IMR-90 (cell line): ENCODE results near the gene SSR1.

ENCODE experiments used
- CEBPB ChIP-seq: IDR thresholded peaks from 2 replicates; pipeline ENCODE4 v1.6.1; 2012; ENCODE audit warnings: low read depth, low read length, improper control_type of control experiment
- MAFK ChIP-seq: IDR thresholded peaks from 2 replicates; pipeline ENCODE4 v1.6.1; 2012; ENCODE audit warnings: low read depth, low read length, improper control_type of control experiment
- MAZ ChIP-seq: IDR thresholded peaks from 2 replicates; pipeline ENCODE4 v1.6.1; 2012; ENCODE audit warnings: low read depth, mild to moderate bottlenecking, low read length, improper control_type of control experiment, moderate library complexity, borderline replicate concordance
- RFX5 ChIP-seq: IDR thresholded peaks from 2 replicates; pipeline ENCODE4 v1.8.0; 2012; ENCODE audit warnings: low read depth, mild to moderate bottlenecking, low read length, moderate library complexity
- TF ChIP-seq, protein P1 (sequence below): conservative IDR thresholded peaks from 2 replicates; pipeline ENCODE4 v1.5.1; 2012; ENCODE audit warnings: mild to moderate bottlenecking, low read depth, low read length, improper control_type of control experiment

DNA sequence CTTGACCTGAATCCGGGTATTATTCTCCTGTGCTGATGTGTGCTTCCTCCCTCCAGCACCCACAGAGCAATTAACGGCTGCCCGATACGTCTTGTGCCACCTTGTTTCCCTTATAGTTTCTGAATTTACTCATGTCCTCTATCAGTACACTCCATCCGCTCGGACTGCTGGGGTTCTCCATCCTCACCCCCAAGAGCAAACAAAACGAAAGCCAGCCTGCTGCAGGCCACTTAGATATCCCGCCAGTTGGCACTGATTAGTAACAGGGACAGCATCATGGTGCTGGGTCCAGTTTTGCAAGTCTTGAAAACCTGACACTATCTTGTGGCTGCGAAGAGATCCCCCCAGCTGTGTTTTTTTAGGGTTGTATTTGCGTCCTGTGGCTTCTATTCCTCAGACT is 71.8 kb downstream of the SSR1 start:
- TF ChIP-seq, protein P1, sequence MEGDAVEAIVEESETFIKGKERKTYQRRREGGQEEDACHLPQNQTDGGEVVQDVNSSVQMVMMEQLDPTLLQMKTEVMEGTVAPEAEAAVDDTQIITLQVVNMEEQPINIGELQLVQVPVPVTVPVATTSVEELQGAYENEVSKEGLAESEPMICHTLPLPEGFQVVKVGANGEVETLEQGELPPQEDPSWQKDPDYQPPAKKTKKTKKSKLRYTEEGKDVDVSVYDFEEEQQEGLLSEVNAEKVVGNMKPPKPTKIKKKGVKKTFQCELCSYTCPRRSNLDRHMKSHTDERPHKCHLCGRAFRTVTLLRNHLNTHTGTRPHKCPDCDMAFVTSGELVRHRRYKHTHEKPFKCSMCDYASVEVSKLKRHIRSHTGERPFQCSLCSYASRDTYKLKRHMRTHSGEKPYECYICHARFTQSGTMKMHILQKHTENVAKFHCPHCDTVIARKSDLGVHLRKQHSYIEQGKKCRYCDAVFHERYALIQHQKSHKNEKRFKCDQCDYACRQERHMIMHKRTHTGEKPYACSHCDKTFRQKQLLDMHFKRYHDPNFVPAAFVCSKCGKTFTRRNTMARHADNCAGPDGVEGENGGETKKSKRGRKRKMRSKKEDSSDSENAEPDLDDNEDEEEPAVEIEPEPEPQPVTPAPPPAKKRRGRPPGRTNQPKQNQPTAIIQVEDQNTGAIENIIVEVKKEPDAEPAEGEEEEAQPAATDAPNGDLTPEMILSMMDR, result no peak
- TF ChIP-seq MAZ, result no peak
- TF ChIP-seq MAFK, result no peak
- no peak for TF ChIP-seq RFX5
- no peak for TF ChIP-seq CEBPB
